GM19193 (cell line): ENCODE measurements around the gene PRMT2.

Experiments
- POLR2A ChIP-seq: IDR thresholded peaks from 4 replicates; pipeline ENCODE4 v1.6.1; 2011; ENCODE audit not compliant: insufficient read depth, insufficient read length; ENCODE audit errors: extremely low read depth

Gene PRMT2

DNA sequence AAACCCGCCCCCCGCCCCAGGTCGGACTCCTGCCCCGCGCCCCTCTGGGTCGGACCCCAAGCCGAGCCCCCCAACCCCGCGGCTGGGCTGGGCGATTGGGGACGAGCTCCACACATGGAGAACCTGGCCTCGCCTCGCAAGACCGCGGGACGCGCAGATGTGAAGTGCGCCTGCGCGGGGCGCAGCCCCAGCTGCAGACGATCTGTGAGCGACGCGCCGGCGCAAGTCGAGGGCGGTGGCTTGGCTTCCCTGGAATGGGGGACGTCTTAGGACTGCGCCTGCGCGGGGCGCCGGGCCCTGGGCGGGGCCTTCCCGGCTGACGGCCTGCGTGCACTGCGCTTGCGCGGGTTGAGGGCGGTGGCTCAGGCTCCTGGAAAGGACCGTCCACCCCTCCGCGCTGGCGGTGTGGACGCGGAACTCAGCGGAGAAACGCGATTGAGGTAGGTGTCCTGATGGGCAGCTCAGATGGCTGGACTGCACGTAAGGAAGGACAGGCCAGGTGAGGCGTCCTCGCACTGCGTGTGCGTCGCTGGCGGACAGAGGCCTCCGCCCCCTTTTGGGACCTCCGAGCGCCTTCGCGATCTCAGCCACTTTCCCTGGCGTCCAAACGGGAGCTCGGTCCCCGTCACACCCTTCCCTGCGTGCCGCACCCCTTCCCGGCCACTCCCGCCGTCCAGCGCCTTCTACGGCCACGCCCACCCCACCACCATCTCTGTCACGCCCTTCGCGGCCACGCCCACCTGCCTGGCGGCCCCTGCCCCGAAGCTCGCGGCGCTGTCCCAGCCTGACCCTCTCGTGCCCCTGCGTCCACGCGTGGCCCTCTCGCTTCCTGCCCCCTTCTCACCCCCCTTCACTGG is at the start of gene PRMT2:
Gene PRMT2, plus strand, starts transcription at position 351 of the 857 bp plus-strand sequence. CDS start 1,278 bp downstream, outside the sequence.
- TF ChIP-seq POLR2A = peak; percentile 89

GRCh38 chr21:46594276-46594675 is 41.2 kb upstream of the PRMT2 start:
- no peak for TF ChIP-seq POLR2A

DNA sequence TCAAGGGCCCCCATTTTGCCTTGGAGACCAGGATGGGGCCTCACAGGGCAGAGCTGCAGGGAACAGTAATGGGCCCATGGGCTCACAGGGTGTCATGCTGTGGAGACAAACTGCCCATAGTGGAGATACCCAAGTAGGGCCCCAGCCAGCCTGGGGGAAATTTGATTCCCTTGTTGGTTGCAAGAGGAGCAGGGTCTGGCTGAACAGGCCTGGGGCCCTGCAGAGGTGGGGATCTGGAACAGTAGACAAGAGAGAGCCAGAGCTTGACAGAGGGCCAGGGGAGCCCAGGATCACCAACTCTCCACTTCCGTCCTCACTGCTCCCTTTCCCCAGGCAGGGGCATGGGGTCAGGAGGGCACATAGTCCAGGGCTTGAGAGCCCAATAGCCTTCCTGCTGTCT is 39.3 kb upstream of the PRMT2 start:
- TF ChIP-seq POLR2A = no peak

- TF ChIP-seq POLR2A = no peak
These were observed 38.4 kb upstream of the PRMT2 start for GRCh38 chr21:46597031-46597430.

DNA sequence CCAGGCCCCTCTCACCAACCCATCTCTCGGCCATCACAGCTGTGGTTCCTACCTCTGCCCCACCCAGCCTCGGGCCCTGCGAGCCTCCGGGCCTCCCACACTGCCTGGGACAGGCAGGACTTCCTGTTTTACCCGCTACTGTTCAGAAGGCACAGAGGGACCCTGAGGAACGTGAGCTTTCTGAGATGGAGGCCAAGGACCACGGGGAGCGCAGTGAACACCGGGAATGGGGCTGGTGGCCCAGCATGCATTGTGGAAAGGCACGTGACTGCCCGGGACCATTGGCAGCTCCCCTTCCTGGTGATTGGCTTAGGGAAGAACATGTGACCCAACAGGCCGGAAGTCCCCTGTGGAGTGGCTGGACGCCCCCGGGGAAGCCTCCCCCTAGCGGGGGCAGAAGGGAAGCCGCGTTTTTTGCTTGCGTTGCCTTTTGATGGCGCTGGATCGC is 37.6 kb upstream of the PRMT2 start:
- no peak for TF ChIP-seq POLR2A

DNA sequence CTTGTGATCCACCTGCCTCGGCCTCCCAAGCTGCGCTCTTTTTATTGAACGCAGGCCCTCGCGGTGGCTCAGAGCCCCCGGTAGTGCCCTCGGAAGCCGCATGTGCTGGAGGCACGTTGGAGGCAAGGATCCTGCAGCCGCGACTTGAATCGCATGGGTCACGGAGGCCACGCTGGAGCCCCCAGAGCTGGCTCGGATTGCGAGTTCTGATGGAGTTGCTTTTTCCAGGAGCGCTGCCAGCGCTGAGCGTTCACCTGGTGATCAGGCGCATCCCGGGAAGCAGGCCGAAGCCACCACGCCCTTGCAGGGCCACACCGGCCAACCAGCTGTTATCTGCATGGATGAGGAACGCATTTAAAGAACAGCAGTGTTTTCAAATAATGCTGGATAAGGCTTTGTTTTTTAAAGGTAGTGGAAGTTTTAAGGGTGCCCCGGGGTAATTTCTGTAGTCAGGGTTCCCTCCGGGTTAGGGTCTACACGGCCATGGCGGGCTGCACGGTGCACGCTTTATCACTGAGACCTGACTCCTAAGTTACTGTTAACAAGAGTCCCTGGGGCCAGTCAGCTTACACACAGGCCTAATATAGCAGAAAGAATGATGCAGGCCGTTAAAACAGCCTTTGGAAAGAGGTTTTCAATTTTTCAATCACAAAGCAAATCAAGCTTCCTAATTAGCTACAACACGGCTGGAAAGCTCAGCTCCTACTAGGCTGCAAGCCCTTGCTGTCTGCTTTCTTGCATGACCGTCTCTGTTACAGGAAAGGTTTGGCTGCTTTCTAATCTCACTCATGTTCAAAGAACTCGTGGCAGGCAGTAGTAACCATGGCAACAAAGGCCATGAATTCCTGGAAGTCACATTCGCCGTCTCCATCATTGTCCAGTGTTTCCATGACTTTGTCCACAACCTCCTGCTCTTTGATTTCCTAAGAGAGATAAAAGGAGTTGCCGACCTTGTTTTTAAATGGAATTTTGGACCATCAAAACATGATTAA is 36.6 kb upstream of the PRMT2 start:
- no peak for TF ChIP-seq POLR2A

GRCh38 chr21:46600305-46600704 is 35.2 kb upstream of the PRMT2 start:
- no peak for TF ChIP-seq POLR2A

DNA sequence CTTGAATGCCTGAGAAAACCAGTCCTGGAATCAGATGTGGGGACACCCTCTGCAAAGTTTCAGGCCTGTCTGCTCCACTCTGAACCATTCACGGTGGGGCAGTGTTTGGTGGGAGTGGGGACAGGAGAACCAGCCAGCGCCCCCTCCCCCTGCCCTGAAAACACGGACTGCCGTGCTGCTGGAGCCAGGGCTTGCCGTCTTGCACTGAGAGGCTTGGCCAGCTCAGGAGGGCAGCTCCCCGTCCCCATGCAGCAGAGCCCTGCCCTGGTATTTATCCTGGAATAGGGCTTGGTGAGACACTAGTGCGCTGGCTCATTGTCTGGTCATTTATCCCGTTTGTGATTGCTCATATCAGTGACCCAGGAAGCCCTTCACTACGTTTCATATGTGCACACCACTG is 34.5 kb upstream of the PRMT2 start:
- TF ChIP-seq POLR2A = no peak

DNA sequence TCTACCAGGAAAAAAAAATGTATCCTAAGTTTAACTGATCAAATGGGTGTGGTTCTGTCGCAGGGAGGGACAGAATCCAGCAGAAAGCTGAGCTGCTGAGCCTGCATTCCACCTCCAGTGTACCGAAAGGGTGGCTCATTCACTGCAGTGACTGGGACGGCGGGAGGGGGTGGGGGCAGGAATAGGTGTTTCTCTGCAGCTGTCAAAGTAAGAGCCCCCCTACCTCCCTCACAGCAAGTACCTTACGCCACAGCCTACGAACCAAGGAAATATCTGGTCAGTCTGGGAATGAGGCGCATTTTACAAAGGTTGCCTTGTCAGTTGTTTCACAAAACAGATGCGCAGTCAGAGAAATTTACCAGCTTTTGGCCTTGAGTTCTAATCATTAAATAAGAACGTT is 32.2 kb upstream of the PRMT2 start:
- no peak for TF ChIP-seq POLR2A

DNA sequence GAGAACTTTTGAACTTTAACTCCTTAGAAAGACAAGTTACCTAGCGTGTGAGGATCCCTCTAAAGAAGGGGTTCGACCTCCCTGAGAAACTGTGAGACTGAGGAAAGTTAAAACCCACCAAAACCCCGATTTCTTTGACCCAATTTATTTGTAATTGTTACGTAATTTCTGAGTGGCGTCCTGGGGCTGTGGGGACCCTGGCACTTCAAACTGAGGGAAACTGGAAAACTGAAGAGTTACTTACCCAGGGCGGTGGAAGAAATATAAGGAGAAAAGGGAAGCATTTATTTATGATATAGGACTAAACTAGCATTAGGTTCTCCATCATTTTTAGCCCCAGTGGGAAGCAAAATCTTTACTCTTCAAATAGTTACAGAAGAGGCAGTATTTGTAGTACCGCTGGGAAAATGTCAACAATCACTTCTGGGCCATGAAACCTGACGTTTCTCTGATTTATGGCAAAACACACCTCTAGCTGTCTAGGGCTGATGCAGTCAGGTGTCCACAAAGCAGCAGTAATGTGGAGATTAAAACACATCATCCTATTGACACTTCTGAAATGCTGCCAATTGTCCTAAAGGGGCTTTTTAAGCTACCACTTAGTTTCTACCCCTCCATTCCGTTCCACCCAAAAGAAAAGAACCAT is 31.0 kb upstream of the PRMT2 start:
- TF ChIP-seq POLR2A = no peak

GRCh38 chr21:46604975-46605766 is 30.3 kb upstream of the PRMT2 start, which contains the start of gene S100B:
S100B (minus strand) TSS chr21:46605082; CDS start chr21:46602415, 2,667 bp downstream.
- no peak for TF ChIP-seq POLR2A

DNA sequence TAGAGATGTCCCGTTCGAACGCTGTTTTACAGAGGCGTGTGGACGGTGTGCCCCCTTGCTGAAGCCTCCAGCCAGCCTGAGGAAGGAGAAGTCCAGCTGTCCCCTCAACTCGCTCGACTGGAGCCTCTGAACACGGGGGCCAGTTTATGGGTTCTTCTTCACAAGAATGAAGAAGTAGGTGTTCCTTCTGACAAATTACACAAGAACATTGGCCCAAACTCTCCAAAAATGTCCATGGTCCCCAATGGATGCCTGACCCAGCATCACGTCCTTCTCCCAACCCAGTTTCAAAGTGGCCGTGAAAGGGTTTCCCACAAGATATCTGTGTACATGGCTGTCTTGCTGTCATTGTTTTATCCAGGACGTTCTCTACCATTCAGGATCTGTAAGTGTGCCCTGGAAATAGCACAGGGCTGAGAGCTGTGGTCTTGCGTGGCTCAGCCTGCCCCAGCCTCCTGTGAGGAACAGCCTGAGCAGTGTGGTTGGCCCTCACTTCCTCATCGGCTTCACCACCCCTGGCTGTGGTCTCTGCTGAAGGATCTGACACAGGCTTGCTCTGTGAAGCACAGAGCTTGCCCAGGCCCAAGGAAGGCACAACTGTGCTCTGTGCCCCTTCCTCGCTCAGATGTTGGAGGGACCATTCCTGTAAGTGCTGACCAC is 29.6 kb upstream of the PRMT2 start:
- TF ChIP-seq POLR2A = no peak

DNA sequence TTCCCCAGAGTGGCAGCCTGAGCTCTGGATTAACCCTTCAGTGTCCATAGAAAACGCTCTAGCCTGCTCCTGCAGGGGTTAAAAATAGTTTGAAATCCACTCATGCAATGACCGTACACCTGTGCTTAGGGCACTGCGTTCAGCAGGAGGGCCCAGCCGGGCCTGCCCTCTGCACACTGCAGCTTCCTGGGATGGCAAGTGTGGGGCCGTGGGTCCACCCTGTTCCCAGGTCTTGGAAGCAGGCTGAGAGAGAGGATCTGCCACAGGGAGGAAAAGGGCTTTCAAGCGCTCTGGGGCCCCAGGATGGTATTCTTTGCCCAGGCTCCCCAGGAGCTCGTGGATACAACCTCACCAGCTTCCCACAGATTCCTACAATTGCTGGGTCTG is 29.1 kb upstream of the PRMT2 start:
- TF ChIP-seq POLR2A = no peak
